Heart left ventricle (tissue), 16 donors: ENCODE measurements around the gene RANBP3. TPM values are rescaled to one million over a fixed set of nuclear protein-coding genes. Genes with fewer than 3 reads are reported as not detected.

ENCODE experiments used
- ATAC-seq, 4 donors: fragments of 200-7000 bp; cut with Tn5 transposase; one replicate each; pipeline ENCODE4 v1.9.1; 2020 to 2022; ENCODE audit warnings: moderate library complexity in 4 of 4, mild to moderate bottlenecking in 3 of 4, moderate number of reproducible peaks in 1 of 4
- DNase-seq, 5 donors: peaks; one replicate each; pipeline ENCODE4 v3.0.0-alpha.2; 2020
- H3K27ac ChIP-seq, 12 donors: fragments of 200-600 bp; sonication (generic) in 4 of 12; one replicate each; pipeline versions ENCODE4 v1.5.0 to v1.8.0; 2016 to 2022; ENCODE audit warnings: mild to moderate bottlenecking in 2 of 12
- H3K27me3 ChIP-seq, 9 donors: fragments of 200-600 bp; sonication (generic) in 2 of 9; one replicate each; pipeline versions ENCODE4 v1.5.1 to v1.8.0; 2016 to 2022; ENCODE audit warnings: mild to moderate bottlenecking in 3 of 9
- H3K36me3 ChIP-seq, 9 donors: fragments of 200-600 bp; sonication (generic) in 2 of 9; one replicate each; pipeline versions ENCODE4 v1.5.0 to v1.8.0; 2018 to 2022; ENCODE audit warnings: mild to moderate bottlenecking in 2 of 9
- H3K4me1 ChIP-seq, 12 donors: fragments of 200-600 bp; sonication (generic) in 4 of 12; one replicate each; pipeline versions ENCODE4 v1.5.0 to v1.8.0; 2016 to 2022; ENCODE audit warnings: mild to moderate bottlenecking in 3 of 12
- H3K4me3 ChIP-seq, 12 donors: fragments of 200-600 bp; sonication (generic) in 4 of 12; one replicate each; pipeline versions ENCODE4 v1.5.0 to v1.8.0; 2017 to 2022; ENCODE audit warnings: mild to moderate bottlenecking in 9 of 12, moderate library complexity in 4 of 12
- H3K9me3 ChIP-seq, 12 donors: fragments of 200-600 bp; sonication (generic) in 4 of 12; one replicate each; pipeline versions ENCODE4 v1.5.0 to v1.8.0; 2016 to 2022; ENCODE audit warnings: mild to moderate bottlenecking in 1 of 12
- CTCF ChIP-seq, 12 donors: fragments of 200-600 bp; sonication (generic) in 4 of 12; IDR thresholded peaks; one replicate each; pipeline versions ENCODE4 v1.5.0 to v1.8.0; 2018 to 2022; ENCODE audit warnings: antibody characterized with exemption in 12 of 12, mild to moderate bottlenecking in 5 of 12
- POLR2A ChIP-seq, 2 donors: fragments of 450-650 bp; IDR thresholded peaks; one replicate each; pipeline ENCODE4 v1.6.1; 2017; ENCODE audit warnings: antibody characterized with exemption in 2 of 2, mild to moderate bottlenecking in 2 of 2, moderate library complexity in 2 of 2
- WGBS, 4 donors: extraction: QIAGEN DNeasy Blood & Tissue Kit in 2 of 4; methylation state at CpG; one replicate each; pipeline versions ENCODE4 v1.1.5 to v1.1.7; 2013 to 2018; 5-methylcytosine and 5-hydroxymethylcytosine counted together
- intact Hi-C, 10 donors: fragments of 100-400 bp; cut with DNase I; formaldehyde crosslinking; loops; one replicate each; pipeline versions ENCODE4 v1.11.1 to v1.14.2; 2022
- polyA plus RNA-seq, 2 donors: library from polyadenylated mRNA; stranded (reverse); fragments of 200-250 nt; gene quantifications; one replicate each; pipeline ENCODE4 v1.2.3, GENCODE V29; 2013
- total RNA-seq, 9 donors: library from RNA; depleted of rRNA in 2 of 9; stranded (reverse); fragments of >200 nt in 2 of 9; fragmentation: NEBNext Ultra II Directional in 3 of 9; extraction: Animal tissue kit (Norgen Biotek cat#: 25700) in 3 of 9; gene quantifications; one replicate each; pipeline versions ENCODE4 v1.1.0 to v1.2.4, GENCODE V29; 2016 to 2023
- donor health status: ischemic (EF 13 %, LVEDD 7.1; RV severe dilation, severe dysfunction).
- donor health status: healthy with polysubstance abuse.
- donor health status: DM: no; HTN: yes; CAD: no.
- donor health status: DM: no; HTN: no; CAD: no.
- donor health status: ischemic (EF 25% LVEDD 6.9; RV normal size, moderate dysfunction).
- donor health status: ischemic (EF 25% LVEDD 5.7; RV mildly dilated, moderate dysfunction).
- donor health status: healthy.
- donor health status: DM: yes; HTN: yes; CAD: no.
- donor health status: ischemic (EF 35%, LVEDD 5.7; RV mildly dilated, moderate dysfunction).
- donor health status: nonischemic (EF 11% LVEDD 7.7; RV severe dilation, severe dysfunction).
- donor health status: DM: yes; HTN: yes; CAD: no.
- donor health status: PGD.
- donor health status: ischemic (EF 29% LVEDD 5.4; RV normal size, mild dysfunction).
- donor health status: nonischemic (EF 23%, LVEDD 6.1; RV moderate dilation, normal function).

Gene RANBP3
- total and polyA plus RNA-seq, 11 donors, result 29.4 to 80.7 (median 58.0) TPM

GRCh38 chr19:5971714-5972354, 6.1 kb downstream of the RANBP3 start:
- peaks cover 18 to 89% (median 62%) of the 10 kb centered on the region in 12 donors for H3K4me1 ChIP-seq
- H3K27me3 ChIP-seq, result no peaks in the 10 kb centered on the region
- H3K36me3 ChIP-seq, result peaks cover 0 to 35% (median 10%) of the 10 kb centered on the region in 9 donors
- WGBS, 4 donors, result 77 to 90% (median 85%) methylated on average over 2 of the region's 2 CpGs
- H3K27ac ChIP-seq, result peak overlapping the region in 2 of 12 donors; percentile 18 to 22
- no peak overlapping the region for H3K4me3 ChIP-seq
- H3K9me3 ChIP-seq, result no peaks in the 10 kb centered on the region
- TF ChIP-seq POLR2A (IDR thresholded peaks at IDR 0.05) (no peak), CTCF (IDR thresholded peaks at IDR 0.05) (no peak)
- peak in 1 of 5 donors; percentile 4 for DNase-seq
- intact Hi-C loops, result loop anchor here in 2 of 10 donors (10.0 kb wide), 2 partner anchors 67 to 167 kb away; partner anchors contain the start of genes NDUFA11 (in 1 of the 2), NRTN (in 1 of the 2) and VMAC (in 1 of the 2)
- no peak for ATAC-seq

- no peak overlapping the region for H3K4me3 ChIP-seq
- no peaks in the 10 kb centered on the region for H3K9me3 ChIP-seq
- DNase-seq (peak in 1 of 5 donors; percentile 37), ATAC-seq (no peak)
- H3K4me1 ChIP-seq, result peaks cover 8 to 89% (median 62%) of the 10 kb centered on the region in 12 donors
- no peaks in the 10 kb centered on the region for H3K27me3 ChIP-seq
- TF ChIP-seq CTCF (IDR thresholded peaks at IDR 0.05), result no peak
- no peak for TF ChIP-seq POLR2A (IDR thresholded peaks at IDR 0.05)
- 83 to 89% (median 87%) methylated on average over 8 of the region's 8 CpGs for WGBS, 4 donors
- intact Hi-C loops, result loop anchor here in 1 of 10 donors (10.0 kb wide), 1 partner anchor 165 kb away; the partner anchor contains the start of gene NRTN
- H3K27ac ChIP-seq, result peak overlapping the region in 4 of 12 donors; percentile 5 to 75 (median 51)
- H3K36me3 ChIP-seq, result peaks cover 0 to 35% (median 10%) of the 10 kb centered on the region in 9 donors
These were observed 8.5 kb downstream of the RANBP3 start for GRCh38 chr19:5969476-5969875.

- ATAC-seq (peak; percentile 2 to 31 (median 20)), DNase-seq (peak in 1 of 5 donors; percentile 46)
- peak overlapping the region in 3 of 12 donors; percentile 3 to 13 (median 6) for H3K4me3 ChIP-seq
- H3K4me1 ChIP-seq, result peaks cover 8 to 91% (median 63%) of the 10 kb centered on the region in 12 donors
- peaks cover 0 to 27% (median 4%) of the 10 kb centered on the region in 9 donors for H3K36me3 ChIP-seq
- no peaks in the 10 kb centered on the region for H3K9me3 ChIP-seq
- intact Hi-C loops, result loop anchor here in 1 of 10 donors (10.0 kb wide), 1 partner anchor 164 kb away; the partner anchor contains the start of gene NRTN
- WGBS, 4 donors, result 35 to 40% (median 38%) methylated on average over 18 of the region's 18 CpGs
- no peaks in the 10 kb centered on the region for H3K27me3 ChIP-seq
- peak overlapping the region in 11 of 12 donors; percentile 21 to 77 (median 51) for H3K27ac ChIP-seq
- TF ChIP-seq POLR2A (IDR thresholded peaks at IDR 0.05), result no peak
- TF ChIP-seq CTCF (IDR thresholded peaks at IDR 0.05), result no peak
These were observed 9.2 kb downstream of the RANBP3 start for GRCh38 chr19:5968431-5969373.
